Dedifferentiated amniotic fluid mesenchymal stem cell (primary cell): Measurements from ENCODE around the gene LRRC7.
"Not testable (repeated sequence)": the region's sequence is repeated elsewhere in the genome, so short reads cannot be mapped to it uniquely, and the experiment has no call there.

Experiments used
- DNase-seq: peaks from one replicate; pipeline ENCODE4 v3.0.0-alpha.2; 2016; ENCODE audit errors: extremely low spot score

Gene LRRC7

GRCh38 chr1:69697340-69697739, 129.6 kb downstream of the LRRC7 start:
- no peak for DNase-seq

- DNase-seq, result no peak
Measured at GRCh38 chr1:69700770-69701169, 133.0 kb downstream of the LRRC7 start.

- no peak for DNase-seq
Measured at GRCh38 chr1:69702085-69702484, 134.4 kb downstream of the LRRC7 start.

- no peak for DNase-seq
Measured at GRCh38 chr1:69706473-69706872, 138.8 kb downstream of the LRRC7 start.

DNA sequence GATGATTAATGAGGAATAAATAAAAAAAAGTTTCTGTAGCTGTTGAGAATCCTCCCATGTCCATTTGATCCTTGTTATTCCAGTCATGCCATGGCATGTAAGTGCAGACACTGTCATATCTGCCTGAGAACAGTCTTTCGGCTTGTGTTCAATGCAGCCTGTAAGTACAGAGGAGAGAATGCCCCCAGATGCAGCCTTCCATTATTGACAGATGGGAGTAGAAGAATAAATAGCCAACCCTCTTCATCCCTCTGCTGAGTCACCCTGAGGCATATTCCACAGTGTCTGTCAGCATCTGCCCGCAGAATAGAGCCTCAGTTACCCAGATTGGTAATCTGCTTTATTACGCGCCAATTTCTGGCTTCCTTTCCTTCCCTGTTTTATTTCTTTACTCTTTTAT, 139.4 kb downstream of the LRRC7 start:
- no peak for DNase-seq

GRCh38 chr1:69710484-69711189, 142.9 kb downstream of the LRRC7 start:
- no peak for DNase-seq

DNA sequence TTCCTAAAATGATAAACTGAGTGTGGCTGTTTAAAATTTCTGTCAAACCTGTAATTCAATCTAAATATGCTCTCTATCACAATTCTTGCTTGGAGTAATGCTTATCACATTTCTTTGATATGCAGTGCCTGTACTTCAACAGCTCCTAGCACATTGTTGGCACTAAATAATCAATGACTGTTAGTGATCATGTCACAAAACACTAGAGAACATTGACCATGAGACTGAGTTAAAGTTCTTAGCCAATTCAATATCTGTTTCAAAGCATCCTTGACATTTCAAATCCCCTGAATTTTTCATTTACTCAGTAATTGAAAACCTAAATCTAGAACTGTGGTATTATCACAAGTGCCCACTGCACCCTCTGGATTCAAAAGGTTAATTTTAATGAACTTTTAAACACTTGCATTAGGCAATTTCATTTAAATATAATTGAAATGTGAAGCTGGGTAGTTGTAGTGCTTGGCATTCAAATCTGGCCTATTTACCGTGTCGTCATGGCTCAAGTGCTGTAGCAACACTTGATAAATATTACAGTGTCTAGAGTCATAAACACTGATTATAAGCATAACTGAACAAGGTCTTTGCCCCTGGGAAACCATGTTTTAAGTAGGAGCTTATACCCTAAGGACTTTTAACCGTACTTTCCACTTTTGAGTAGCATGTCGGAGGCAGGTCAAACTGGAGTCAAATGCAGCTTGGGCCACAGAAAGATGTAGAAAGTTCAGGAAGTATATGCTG, 143.6 kb downstream of the LRRC7 start:
- no peak for DNase-seq

DNA sequence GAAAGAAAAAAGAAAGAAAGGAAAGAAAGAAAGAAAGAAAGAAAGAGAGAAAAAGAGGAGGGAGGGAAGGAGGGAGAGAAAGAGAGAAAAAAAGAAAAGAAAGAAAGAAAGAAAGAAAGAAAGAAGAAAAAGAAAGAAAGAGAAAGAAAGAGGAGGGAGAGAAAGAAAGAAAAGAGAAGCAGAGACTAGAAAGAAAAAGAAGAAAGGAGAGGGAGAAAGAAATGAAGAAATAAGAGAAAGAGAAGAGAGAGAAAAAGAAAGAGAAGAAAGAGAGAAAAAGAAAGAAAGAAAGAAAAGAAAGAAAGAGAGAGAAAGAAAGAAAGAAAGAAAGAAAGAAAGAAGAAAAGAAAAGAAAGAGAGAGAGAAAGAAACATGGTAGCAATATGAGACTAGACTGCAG, 150.1 kb downstream of the LRRC7 start:
- not testable (repeated sequence) for DNase-seq

GRCh38 chr1:69728206-69728605, 160.5 kb downstream of the LRRC7 start:
- DNase-seq, result no peak

- DNase-seq, result no peak
Measured at GRCh38 chr1:69733061-69733460, 165.3 kb downstream of the LRRC7 start.

GRCh38 chr1:69737527-69738185, 169.9 kb downstream of the LRRC7 start:
- DNase-seq, result peak; percentile 33

DNA sequence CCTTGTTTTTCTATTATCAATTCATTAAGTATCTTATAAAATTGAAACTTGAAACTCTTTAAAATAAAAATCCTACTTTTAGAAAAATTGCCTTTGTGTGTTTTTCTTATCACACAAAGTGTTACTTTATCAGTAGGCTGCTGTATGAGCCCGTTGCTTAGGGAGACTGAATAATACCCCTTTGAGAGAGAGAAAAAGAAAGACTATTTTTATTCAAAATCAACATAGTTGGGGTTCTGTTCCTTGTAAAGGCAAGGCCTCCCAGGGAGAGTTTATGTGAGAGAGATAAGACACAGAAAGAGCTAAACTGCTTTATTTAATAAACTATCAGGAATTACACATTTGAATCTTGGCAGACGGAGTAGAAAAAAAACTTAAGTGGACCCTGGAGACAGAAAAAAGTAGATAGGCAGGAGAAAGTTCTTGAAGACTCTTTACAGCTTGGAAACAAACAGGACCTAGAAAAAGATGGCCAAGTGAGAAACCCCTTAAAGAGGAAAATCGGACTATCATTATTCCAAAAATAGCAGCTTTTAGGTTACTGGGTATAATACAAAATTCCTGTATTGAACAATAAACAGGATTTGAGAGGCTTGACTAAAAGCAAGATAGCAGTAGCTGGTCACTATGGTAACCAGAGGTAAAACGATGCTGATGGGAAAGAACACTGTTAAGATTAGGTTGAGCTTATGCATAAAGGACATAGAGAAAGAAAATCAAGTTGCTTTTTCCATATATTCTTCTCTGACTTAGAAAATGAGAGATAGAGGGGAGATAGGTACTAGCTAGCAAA, 170.9 kb downstream of the LRRC7 start:
- no peak for DNase-seq

GRCh38 chr1:69739251-69739605, 171.5 kb downstream of the LRRC7 start:
- DNase-seq, result no peak

- no peak for DNase-seq
Measured at GRCh38 chr1:69743146-69743545, 175.4 kb downstream of the LRRC7 start.

GRCh38 chr1:69744381-69744780, 176.7 kb downstream of the LRRC7 start:
- DNase-seq, result no peak

DNA sequence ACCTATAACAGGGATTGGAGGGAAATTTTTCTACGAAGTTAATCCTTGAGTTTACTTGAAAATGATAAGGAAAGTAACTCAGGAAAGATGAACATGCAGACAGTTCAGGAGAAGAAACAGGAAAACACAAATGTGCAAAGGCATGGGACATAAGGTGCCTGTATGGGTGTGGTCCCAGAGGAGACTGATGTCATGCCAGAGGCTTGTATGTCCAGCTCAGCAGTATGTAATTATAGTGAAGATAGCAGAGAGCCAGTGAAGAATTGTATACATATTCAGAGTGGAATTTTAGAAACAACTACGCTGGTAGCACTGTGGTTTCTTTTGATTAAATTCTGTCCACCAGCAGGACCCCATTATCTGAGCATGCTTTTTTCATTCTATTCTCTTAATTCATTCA, 179.5 kb downstream of the LRRC7 start:
- DNase-seq, result no peak

GRCh38 chr1:69750638-69751037, 182.9 kb downstream of the LRRC7 start:
- DNase-seq, result no peak

- DNase-seq, result no peak
Measured at GRCh38 chr1:69752831-69753230, 185.1 kb downstream of the LRRC7 start.

- no peak for DNase-seq
Measured at GRCh38 chr1:69754521-69754920, 186.8 kb downstream of the LRRC7 start.

DNA sequence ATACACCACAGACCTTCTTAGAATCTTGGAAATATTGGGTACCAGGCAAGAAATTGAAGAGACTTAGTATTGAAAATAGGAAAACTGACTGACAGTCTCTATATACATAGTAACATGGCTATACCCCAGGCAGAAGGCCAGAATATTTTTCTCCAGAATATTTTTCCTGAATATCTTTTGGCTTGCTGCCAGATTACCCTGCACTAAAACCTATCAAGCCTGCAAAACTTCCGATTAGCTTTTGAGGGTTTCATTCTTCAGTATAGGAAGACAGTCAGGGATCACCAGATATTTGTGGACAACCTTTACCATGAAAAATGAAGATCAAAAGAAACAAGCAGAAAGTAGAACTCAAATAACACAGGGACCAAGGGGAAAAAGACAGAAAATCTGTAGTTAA, 187.9 kb downstream of the LRRC7 start:
- DNase-seq, result no peak

DNA sequence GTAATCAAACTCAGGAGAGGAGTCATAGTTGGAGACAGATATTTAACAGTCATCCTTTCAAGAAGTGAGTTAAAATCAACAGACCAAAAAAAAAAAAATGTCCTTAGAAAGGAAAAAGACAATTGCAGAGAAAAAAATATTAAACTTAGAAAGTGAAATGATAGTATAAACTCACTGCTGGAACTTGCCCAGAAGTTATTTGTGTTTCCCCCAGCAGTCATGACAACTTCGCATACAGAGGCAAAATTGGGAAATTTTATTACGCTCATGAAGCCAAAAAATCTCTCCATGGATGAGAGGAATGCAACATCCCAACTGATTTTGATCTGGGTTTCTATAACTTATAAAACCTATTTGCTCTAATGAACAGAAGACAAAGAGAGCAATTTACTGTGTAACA, 198.2 kb downstream of the LRRC7 start:
- no peak for DNase-seq
